Measurements from ENCODE around the gene CCND3. TPM values are rescaled to one million over a fixed set of nuclear protein-coding genes. Genes with fewer than 3 reads are reported as not detected.

Gene CCND3
- total and polyA plus RNA-seq, 10 of the 15 experiments (the other 5 are each of a cell fraction or from before 2014, with no cell fraction given): 6.0 to 86.4 (median 31.5) TPM

- no peak for TF ChIP-seq ZBTB11 (CRISPR knock-in tag; IDR thresholded peaks at IDR 0.05)
- no peak for TF ChIP-seq RELB (IDR thresholded peaks at IDR 0.05; ENCODE audit: low read depth)
- TF ChIP-seq RBBP5 (conservative IDR thresholded peaks at IDR 0.05): no peak
- no peak for TF ChIP-seq PKNOX1 (IDR thresholded peaks at IDR 0.05)
- no peak for TF ChIP-seq LARP7 (IDR thresholded peaks at IDR 0.05)
- TF ChIP-seq HSF1 (IDR thresholded peaks at IDR 0.05; ENCODE audit: low read depth, low read length): no peak
- no peak for TF ChIP-seq ZNF217 (IDR thresholded peaks at IDR 0.05)
- no peak for TF ChIP-seq TCF7 (IDR thresholded peaks at IDR 0.05; ENCODE audit: borderline replicate concordance)
- TF ChIP-seq EED (IDR thresholded peaks at IDR 0.05; ENCODE audit: low read depth): no peak
Observed at GRCh38 chr6:41967312-41968287, 26.0 kb upstream of the CCND3 start (continued).

All from GM12878 (cell line).